SK-N-MC (cell line): Measurements from ENCODE around the gene ARHGAP22.

Source experiments
- DNase-seq: peaks from one replicate; pipeline ENCODE4 v3.0.0-alpha.2; 2011; ENCODE audit warnings: low read depth, low spot score
- H3K27ac ChIP-seq: fragments of 200-600 bp; sonication (generic); 2 replicates; pipeline ENCODE4 v1.5.1; 2016; ENCODE audit warnings: mixed run types
- H3K36me3 ChIP-seq: fragments of 200-600 bp; sonication (generic); 2 replicates; pipeline ENCODE4 v1.6.1; 2017; ENCODE audit warnings: antibody characterized with exemption, low read length, mixed read lengths; ENCODE audit not compliant: insufficient read depth
- H3K4me3 ChIP-seq: fragments of 200-600 bp; sonication (generic); 2 replicates; pipeline ENCODE4 v1.5.1; 2016
- H3K9ac ChIP-seq: fragments of 200-600 bp; sonication (generic); 2 replicates; pipeline ENCODE4 v1.8.0; 2017; ENCODE audit warnings: mixed run types, mixed read lengths; ENCODE audit not compliant: insufficient read length
- H3K9me3 ChIP-seq: fragments of 200-600 bp; sonication (generic); 2 replicates; pipeline ENCODE4 v1.6.1; 2017; ENCODE audit warnings: low read depth, mild to moderate bottlenecking, antibody characterized with exemption, low read length, moderate library complexity, mixed read lengths
- EZH2 ChIP-seq: fragments of 200-600 bp; sonication (generic); IDR thresholded peaks from one replicate; pipeline ENCODE4 v1.6.1; 2017; ENCODE audit warnings: antibody characterized with exemption
- FOXP2 ChIP-seq: optimal IDR thresholded peaks from 2 replicates; pipeline ENCODE3; 2011; ENCODE audit warnings: mild to moderate bottlenecking, moderate library complexity; ENCODE audit not compliant: insufficient read depth; ENCODE audit errors: extremely low read length, control extremely low read depth
- POLR2AphosphoS5 ChIP-seq: IDR thresholded peaks from 2 replicates; pipeline ENCODE4 v1.6.1; 2012; ENCODE audit warnings: mild to moderate bottlenecking, low read depth, low read length, borderline replicate concordance

The ARHGAP22 gene, protein sequence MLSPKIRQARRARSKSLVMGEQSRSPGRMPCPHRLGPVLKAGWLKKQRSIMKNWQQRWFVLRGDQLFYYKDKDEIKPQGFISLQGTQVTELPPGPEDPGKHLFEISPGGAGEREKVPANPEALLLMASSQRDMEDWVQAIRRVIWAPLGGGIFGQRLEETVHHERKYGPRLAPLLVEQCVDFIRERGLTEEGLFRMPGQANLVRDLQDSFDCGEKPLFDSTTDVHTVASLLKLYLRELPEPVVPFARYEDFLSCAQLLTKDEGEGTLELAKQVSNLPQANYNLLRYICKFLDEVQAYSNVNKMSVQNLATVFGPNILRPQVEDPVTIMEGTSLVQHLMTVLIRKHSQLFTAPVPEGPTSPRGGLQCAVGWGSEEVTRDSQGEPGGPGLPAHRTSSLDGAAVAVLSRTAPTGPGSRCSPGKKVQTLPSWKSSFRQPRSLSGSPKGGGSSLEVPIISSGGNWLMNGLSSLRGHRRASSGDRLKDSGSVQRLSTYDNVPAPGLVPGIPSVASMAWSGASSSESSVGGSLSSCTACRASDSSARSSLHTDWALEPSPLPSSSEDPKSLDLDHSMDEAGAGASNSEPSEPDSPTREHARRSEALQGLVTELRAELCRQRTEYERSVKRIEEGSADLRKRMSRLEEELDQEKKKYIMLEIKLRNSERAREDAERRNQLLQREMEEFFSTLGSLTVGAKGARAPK

GRCh38 chr10:48604991-48605508 lies at the start of gene ARHGAP22:
Gene ARHGAP22, minus strand, starts transcription at chr10:48605073. Its CDS starts 277 bp downstream, at chr10:48604796.
- H3K9ac ChIP-seq = no peak within 1 kb of the TSS
- TF ChIP-seq EZH2 (no peak), POLR2AphosphoS5 (no peak), FOXP2 (no peak)
- H3K9me3 ChIP-seq = no peaks in the 10 kb centered on the region
- H3K4me3 ChIP-seq = no peak within 1 kb of the TSS
- no peaks in the 10 kb centered on the region for H3K36me3 ChIP-seq
- no peak for DNase-seq
- no peak within 1 kb of the TSS for H3K27ac ChIP-seq

GRCh38 chr10:48653944-48654698 lies 49.2 kb upstream of the ARHGAP22 start:
- no peaks in the 10 kb centered on the region for H3K9me3 ChIP-seq
- no peak overlapping the region for H3K9ac ChIP-seq
- no peak overlapping the region for H3K4me3 ChIP-seq
- H3K27ac ChIP-seq = no peak overlapping the region
- no peak for DNase-seq
- TF ChIP-seq FOXP2 = no peak
- TF ChIP-seq POLR2AphosphoS5 = no peak
- TF ChIP-seq EZH2 = no peak
- no peaks in the 10 kb centered on the region for H3K36me3 ChIP-seq

DNA sequence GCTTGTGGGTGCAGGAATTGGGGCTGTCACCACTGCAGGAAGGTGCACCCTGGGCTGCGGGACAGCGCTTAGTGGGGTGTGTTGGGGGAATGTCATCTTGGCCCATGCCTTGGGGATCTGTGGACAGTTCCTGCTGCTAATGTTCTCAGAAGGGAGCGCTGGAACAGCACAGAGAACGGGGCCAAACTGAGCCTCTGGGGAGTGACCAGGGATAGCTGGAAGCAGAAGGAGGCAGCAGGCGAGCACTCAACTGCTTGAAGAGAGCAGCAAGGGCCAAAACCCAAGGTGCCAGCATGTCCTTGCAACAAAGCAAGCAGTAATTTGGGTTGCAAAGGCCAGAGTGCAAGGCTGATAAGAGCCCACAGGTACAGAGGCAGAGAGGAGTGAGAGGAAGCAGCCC lies 48.5 kb upstream of the ARHGAP22 start:
- Histone ChIP-seq H3K36me3 (no peaks in the 10 kb centered on the region), H3K9ac (no peak overlapping the region), H3K4me3 (no peak overlapping the region), H3K9me3 (no peaks in the 10 kb centered on the region), H3K27ac (no peak overlapping the region)
- no peak for DNase-seq
- TF ChIP-seq FOXP2 (no peak), POLR2AphosphoS5 (no peak), EZH2 (no peak)

GRCh38 chr10:48652344-48652743 lies 47.5 kb upstream of the ARHGAP22 start:
- no peak for TF ChIP-seq EZH2

GRCh38 chr10:48651839-48652238 lies 47.0 kb upstream of the ARHGAP22 start:
- Histone ChIP-seq H3K4me3 (no peak overlapping the region), H3K9me3 (no peaks in the 10 kb centered on the region), H3K9ac (no peak overlapping the region), H3K36me3 (no peaks in the 10 kb centered on the region), H3K27ac (no peak overlapping the region)
- no peak for TF ChIP-seq POLR2AphosphoS5
- TF ChIP-seq EZH2 = no peak
- no peak for TF ChIP-seq FOXP2
- no peak for DNase-seq

More at GRCh38 chr10:48652344-48652743, 47.5 kb upstream of the ARHGAP22 start:
- Histone ChIP-seq H3K9me3 (no peaks in the 10 kb centered on the region), H3K9ac (no peak overlapping the region), H3K27ac (no peak overlapping the region), H3K36me3 (no peaks in the 10 kb centered on the region), H3K4me3 (no peak overlapping the region)
- no peak for DNase-seq

- Histone ChIP-seq H3K9ac (no peak overlapping the region), H3K27ac (no peak overlapping the region), H3K36me3 (no peaks in the 10 kb centered on the region), H3K4me3 (no peak overlapping the region), H3K9me3 (no peaks in the 10 kb centered on the region)
- DNase-seq = no peak
- no peak for TF ChIP-seq FOXP2
- no peak for TF ChIP-seq EZH2
- TF ChIP-seq POLR2AphosphoS5 = no peak
Measured at GRCh38 chr10:48651293-48651692, 46.4 kb upstream of the ARHGAP22 start.

GRCh38 chr10:48649349-48649944 lies 44.6 kb upstream of the ARHGAP22 start:
- Histone ChIP-seq H3K9me3 (no peaks in the 10 kb centered on the region), H3K9ac (no peak overlapping the region), H3K27ac (no peak overlapping the region), H3K36me3 (no peaks in the 10 kb centered on the region), H3K4me3 (no peak overlapping the region)
- TF ChIP-seq FOXP2 = no peak
- TF ChIP-seq POLR2AphosphoS5 = no peak
- no peak for DNase-seq
